ENCODE results near the gene DZIP1L. TPM values are rescaled to one million over a fixed set of nuclear protein-coding genes. Genes with fewer than 3 reads are reported as not detected.

The DZIP1L gene
- total RNA-seq, 1 donor from 2014 or later: 9.2 TPM

- DNase-seq: no peak
Measured at GRCh38 chr3:138033202-138033691, 82.2 kb downstream of the DZIP1L start.

GRCh38 chr3:138032567-138032966, 82.8 kb downstream of the DZIP1L start:
- DNase-seq: no peak

GRCh38 chr3:138031536-138031935, 83.9 kb downstream of the DZIP1L start:
- DNase-seq: no peak

GRCh38 chr3:138030734-138031280, 84.6 kb downstream of the DZIP1L start:
- no peak for DNase-seq

- DNase-seq: no peak
Measured at GRCh38 chr3:138027821-138028220, 87.6 kb downstream of the DZIP1L start.

- DNase-seq: no peak
Measured at GRCh38 chr3:138025553-138025952, 89.9 kb downstream of the DZIP1L start.

- no peak for DNase-seq
Measured at GRCh38 chr3:138023754-138024153, 91.7 kb downstream of the DZIP1L start.

- no peak for DNase-seq
Measured at GRCh38 chr3:138019281-138020069, 95.9 kb downstream of the DZIP1L start.

GRCh38 chr3:138016065-138016464, 99.3 kb downstream of the DZIP1L start:
- no peak for DNase-seq

GRCh38 chr3:138012526-138012925, 102.9 kb downstream of the DZIP1L start:
- DNase-seq: no peak

Other genes starting within 250 kb of the DZIP1L start
- not detected for gene CLDN18, start 105.4 kb downstream of the DZIP1L start, total RNA-seq
- gene A4GNT, start 16.8 kb upstream of the DZIP1L start, total RNA-seq: not detected
- gene DBR1, start 59.3 kb upstream of the DZIP1L start, total RNA-seq: 38.8 TPM
- gene ARMC8, start 71.7 kb upstream of the DZIP1L start, total RNA-seq: 85.6 TPM
- gene NME9, start 214.2 kb upstream of the DZIP1L start, total RNA-seq: 2.3 TPM
- gene MRAS, start 233.0 kb upstream of the DZIP1L start, total RNA-seq: 53.3 TPM